Natural killer cell (primary cell): ENCODE data around the gene HSD17B12. TPM values are rescaled to one million over a fixed set of nuclear protein-coding genes. Genes with fewer than 3 reads are reported as not detected.

Experiments
- ATAC-seq, 3 donors: fragments of 150-1000 bp in 2 of 3; fragments of 200-7000 bp in 1 of 3; cut with Tn5 transposase; 1 replicate in 1 of 3; 2 replicates in 2 of 3; pipeline ENCODE4 v1.10.0; 2021; ENCODE audit warnings: mild to moderate bottlenecking in 2 of 3, moderate library complexity in 2 of 3
- DNase-seq, 2 donors: peaks; one replicate each; pipeline versions ENCODE4 v3.0.0 to v3.0.0-alpha.2; 2013 to 2021; ENCODE audit warnings: mixed read lengths in 1 of 2
- H3K27ac ChIP-seq: one replicate; pipeline ENCODE4 v1.5.1; 2013; ENCODE audit warnings: mild to moderate bottlenecking, low read length
- H3K27me3 ChIP-seq: one replicate; pipeline ENCODE4 v1.6.1; 2013; ENCODE audit warnings: low read length; ENCODE audit not compliant: control insufficient read depth, insufficient read depth
- H3K36me3 ChIP-seq: one replicate; pipeline ENCODE4 v1.6.1; 2013; ENCODE audit warnings: low read length; ENCODE audit not compliant: control insufficient read depth, insufficient read depth
- H3K4me1 ChIP-seq: one replicate; pipeline ENCODE4 v1.6.1; 2013; ENCODE audit warnings: low read length; ENCODE audit not compliant: control insufficient read depth, insufficient read depth
- H3K4me3 ChIP-seq: one replicate; pipeline ENCODE4 v1.5.1; 2013; ENCODE audit warnings: low read length
- H3K9me3 ChIP-seq: one replicate; pipeline ENCODE4 v1.6.1; 2013; ENCODE audit warnings: low read length; ENCODE audit not compliant: control insufficient read depth, insufficient read depth
- H3K27ac Mint-ChIP-seq, 2 donors: one replicate each; pipeline ENCODE4 v1.8.0; 2022; ENCODE audit warnings: mild to moderate bottlenecking in 2 of 2, mixed read lengths in 2 of 2, moderate library complexity in 1 of 2
- H3K27me3 Mint-ChIP-seq, 2 donors: one replicate each; pipeline ENCODE4 v1.8.0; 2022; ENCODE audit warnings: low read depth in 2 of 2, mixed read lengths in 2 of 2
- H3K36me3 Mint-ChIP-seq: one replicate; pipeline ENCODE4 v1.8.0; 2022; ENCODE audit warnings: mixed read lengths
- H3K4me1 Mint-ChIP-seq, 2 donors: one replicate each; pipeline ENCODE4 v1.8.0; 2022; ENCODE audit warnings: mixed read lengths in 2 of 2
- H3K4me3 Mint-ChIP-seq: one replicate; pipeline ENCODE4 v1.8.0; 2022; ENCODE audit warnings: mild to moderate bottlenecking, moderate library complexity, mixed read lengths
- H3K9me3 Mint-ChIP-seq, 2 donors: one replicate each; pipeline ENCODE4 v1.8.0; 2022; ENCODE audit warnings: mixed read lengths in 2 of 2
- CTCF ChIP-seq: fragments of 200-600 bp; IDR thresholded peaks from one replicate; pipeline ENCODE4 v1.8.0; 2022; ENCODE audit warnings: antibody characterized with exemption
- WGBS: methylation state at CpG from one replicate; pipeline ENCODE4 v1.1.7; 2013; ENCODE audit warnings: missing lambda C conversion rate; ENCODE audit not compliant: insufficient coverage; 5-methylcytosine and 5-hydroxymethylcytosine counted together
- intact Hi-C: fragments of 100-400 bp; cut with micrococcal nuclease; formaldehyde crosslinking; loops from one replicate; pipeline ENCODE4 v1.14.2; 2022
- total RNA-seq, 4 donors: library from RNA; stranded (reverse); fragments of 120-200 nt in 1 of 4; gene quantifications; one replicate each; pipeline versions ENCODE4 v1.2.3 to v1.2.4, GENCODE V29; 2013 to 2022

The HSD17B12 gene
- total RNA-seq, 3 donors from 2014 or later (not counting 1 experiment from before 2014, with no cell fraction given): 21.0 to 26.3 (median 26.1) TPM

GRCh38 chr11:43872995-43873394 is 192.5 kb downstream of the HSD17B12 start:
- WGBS: 86% methylated on average over 7 of the region's 7 CpGs
- no peaks in the 10 kb centered on the region for H3K36me3 ChIP-seq
- no peak overlapping the region for H3K4me3 ChIP-seq
- intact Hi-C loops: no loop called here
- Mint-ChIP-seq H3K9me3 (no peaks in the 10 kb centered on the region), H3K27ac (no peak overlapping the region), H3K4me3 (no peak overlapping the region), H3K27me3 (peaks cover 11 to 18% of the 10 kb centered on the region in 2 donors), H3K4me1 (peaks cover 23% of the 10 kb centered on the region in 2 donors), H3K36me3 (no peaks in the 10 kb centered on the region)
- peaks cover 15% of the 10 kb centered on the region for H3K4me1 ChIP-seq
- peaks cover 4% of the 10 kb centered on the region for H3K27me3 ChIP-seq
- no peak overlapping the region for H3K27ac ChIP-seq
- ATAC-seq (no peak), DNase-seq (no peak)
- no peak for TF ChIP-seq CTCF
- no peaks in the 10 kb centered on the region for H3K9me3 ChIP-seq

GRCh38 chr11:43874078-43874477 is 193.5 kb downstream of the HSD17B12 start:
- intact Hi-C loops: no loop called here
- H3K27ac ChIP-seq: no peak overlapping the region
- ATAC-seq (no peak), DNase-seq (no peak)
- no peak overlapping the region for H3K27ac Mint-ChIP-seq
- 77% methylated on average over 3 of the region's 3 CpGs for WGBS
- peaks cover 4% of the 10 kb centered on the region for H3K27me3 ChIP-seq
- peaks cover 7% of the 10 kb centered on the region for H3K4me1 ChIP-seq
- H3K36me3 ChIP-seq: no peaks in the 10 kb centered on the region
- H3K9me3 Mint-ChIP-seq: no peaks in the 10 kb centered on the region
- H3K36me3 Mint-ChIP-seq: no peaks in the 10 kb centered on the region
- H3K4me3 ChIP-seq: no peak overlapping the region
- H3K27me3 Mint-ChIP-seq: peaks cover 16 to 27% of the 10 kb centered on the region in 2 donors
- H3K9me3 ChIP-seq: no peaks in the 10 kb centered on the region
- H3K4me3 Mint-ChIP-seq: no peak overlapping the region
- peaks cover 15 to 16% of the 10 kb centered on the region in 2 donors for H3K4me1 Mint-ChIP-seq
- no peak for TF ChIP-seq CTCF

GRCh38 chr11:43874738-43875137 is 194.2 kb downstream of the HSD17B12 start:
- Histone ChIP-seq H3K36me3 (no peaks in the 10 kb centered on the region), H3K27ac (no peak overlapping the region), H3K4me3 (no peak overlapping the region), H3K27me3 (peaks cover 4% of the 10 kb centered on the region), H3K4me1 (peaks cover under 1% of the 10 kb centered on the region), H3K9me3 (no peaks in the 10 kb centered on the region)
- H3K27ac Mint-ChIP-seq: no peak overlapping the region
- intact Hi-C loops: no loop called here
- H3K4me3 Mint-ChIP-seq: no peak overlapping the region
- no peaks in the 10 kb centered on the region for H3K36me3 Mint-ChIP-seq
- DNase-seq (no peak), ATAC-seq (no peak)
- H3K27me3 Mint-ChIP-seq: peaks cover 16 to 30% of the 10 kb centered on the region in 2 donors
- no CpG with 5 or more reads among the region's 1 CpG for WGBS
- no peak for TF ChIP-seq CTCF
- peaks cover 9% of the 10 kb centered on the region in 2 donors for H3K4me1 Mint-ChIP-seq
- H3K9me3 Mint-ChIP-seq: no peaks in the 10 kb centered on the region
